A549 (cell line): ENCODE results near the gene CELF2.

Source experiments
- BHLHE40 ChIP-seq: IDR thresholded peaks from 2 replicates; pipeline ENCODE4 v1.6.1; 2012; ENCODE audit warnings: low read depth, low read length, inconsistent platforms
- CTCF ChIP-seq: fragments of >200 bp; sonication (Bioruptor Twin); formaldehyde crosslinking; IDR thresholded peaks from 3 replicates; pipeline ENCODE4 v1.5.1; 2016
- EHMT2 ChIP-seq: fragments of 200-600 bp; sonication (generic); IDR thresholded peaks from 2 replicates; pipeline ENCODE4 v1.6.1; 2016; ENCODE audit warnings: antibody characterized with exemption, low read depth, mild to moderate bottlenecking, moderate library complexity
- ELK1 ChIP-seq: fragments of 150-350 bp; IDR thresholded peaks from 2 replicates; pipeline ENCODE4 v1.6.1; 2014; ENCODE audit warnings: low read depth, mild to moderate bottlenecking, low read length
- EP300 ChIP-seq, 2 experiments: fragments of >200 bp; sonication (Bioruptor Twin); formaldehyde crosslinking; IDR thresholded peaks; 2 replicates in 1 of 2; 3 replicates in 1 of 2; pipeline ENCODE4 v1.6.1; 2016 to 2017
- FOSL2 ChIP-seq, 2 experiments: fragments of 450-650 bp in 1 of 2; fragments of >200 bp in 1 of 2; sonication (Bioruptor Twin) in 1 of 2; formaldehyde crosslinking; IDR thresholded peaks; 2 replicates each; pipeline versions ENCODE4 v1.5.0 to v1.6.1; 2016 to 2020; ENCODE audit warnings: mild to moderate bottlenecking in 1 of 2, moderate library complexity in 1 of 2
- JUNB ChIP-seq: fragments of >200 bp; sonication (Bioruptor Twin); formaldehyde crosslinking; IDR thresholded peaks from 2 replicates; pipeline ENCODE4 v1.6.1; 2016
- MAX ChIP-seq: IDR thresholded peaks from 2 replicates; pipeline ENCODE4 v1.6.1; 2012
- NPAS2 ChIP-seq: fragments of 250-450 bp; sonication (Bioruptor Pico); IDR thresholded peaks from 2 replicates; pipeline ENCODE4 v1.8.0; 2022; ENCODE audit warnings: mild to moderate bottlenecking, moderate library complexity, borderline replicate concordance
- POLR2A ChIP-seq: IDR thresholded peaks from 2 replicates; pipeline ENCODE4 v1.6.1; 2012; ENCODE audit warnings: mild to moderate bottlenecking, low read length
- POLR2AphosphoS2 ChIP-seq: conservative IDR thresholded peaks from 2 replicates; pipeline ENCODE4 v1.6.1; 2012; ENCODE audit warnings: low read length, improper control_type of control experiment, inconsistent platforms
- REST ChIP-seq: fragments of 200-600 bp; sonication (generic); IDR thresholded peaks from 2 replicates; pipeline ENCODE4 v1.6.1; 2016; ENCODE audit warnings: antibody characterized with exemption, mild to moderate bottlenecking, moderate library complexity
- TF ChIP-seq, protein P1 (sequence below): fragments of 450-650 bp; IDR thresholded peaks from 2 replicates; pipeline ENCODE4 v1.6.1; 2014; ENCODE audit warnings: antibody characterized with exemption

- TF ChIP-seq CTCF (no peak), EP300 (IDR thresholded peaks at IDR 0.05) (no peak), FOSL2 (IDR thresholded peaks at IDR 0.05) (no peak), FOSL2 (CRISPR knock-in tag; IDR thresholded peaks at IDR 0.05) (no peak), POLR2AphosphoS2 (no peak), MAX (no peak), POLR2A (no peak), NPAS2 (CRISPR knock-in tag) (no peak), BHLHE40 (no peak), ELK1 (no peak), JUNB (no peak), EHMT2 (no peak), REST (no peak)
- TF ChIP-seq, protein P1, sequence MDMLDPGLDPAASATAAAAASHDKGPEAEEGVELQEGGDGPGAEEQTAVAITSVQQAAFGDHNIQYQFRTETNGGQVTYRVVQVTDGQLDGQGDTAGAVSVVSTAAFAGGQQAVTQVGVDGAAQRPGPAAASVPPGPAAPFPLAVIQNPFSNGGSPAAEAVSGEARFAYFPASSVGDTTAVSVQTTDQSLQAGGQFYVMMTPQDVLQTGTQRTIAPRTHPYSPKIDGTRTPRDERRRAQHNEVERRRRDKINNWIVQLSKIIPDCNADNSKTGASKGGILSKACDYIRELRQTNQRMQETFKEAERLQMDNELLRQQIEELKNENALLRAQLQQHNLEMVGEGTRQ, result no peak
Observed at GRCh38 chr10:11012421-11013295, 5.0 kb upstream of the CELF2 start.
